HepG2 (cell line): ENCODE results near the gene TUT7. TPM values are rescaled to one million over a fixed set of nuclear protein-coding genes. Genes with fewer than 3 reads are reported as not detected.
A peak's percentile ranks its signal among the peaks of the same experiment; 100 is the strongest.

Source experiments
- ATF7 ChIP-seq, 2 experiments: fragments of 450-650 bp in 1 of 2; sonication (generic) in 1 of 2; formaldehyde crosslinking in 1 of 2; IDR thresholded peaks; 2 replicates each; pipeline versions ENCODE4 v1.4.0 to v1.6.1; 2016 to 2020; ENCODE audit warnings: antibody characterized with exemption in 1 of 2, mild to moderate bottlenecking in 1 of 2, missing genetic modification reagents in 1 of 2
- CEBPG ChIP-seq: IDR thresholded peaks from 2 replicates; pipeline ENCODE4 v1.6.1; 2016
- HDAC2 ChIP-seq: sonication (generic); formaldehyde crosslinking; IDR thresholded peaks from 2 replicates; pipeline ENCODE4 v1.4.0; 2020; ENCODE audit warnings: missing genetic modification reagents
- KDM5A ChIP-seq: fragments of 200-600 bp; sonication (generic); IDR thresholded peaks from 2 replicates; pipeline ENCODE4 v1.7.0; 2018; ENCODE audit warnings: antibody characterized with exemption, mild to moderate bottlenecking, low read length, borderline replicate concordance
- MED8 ChIP-seq: sonication (generic); formaldehyde crosslinking; IDR thresholded peaks from 2 replicates; pipeline ENCODE4 v1.8.1; 2023; ENCODE audit warnings: mild to moderate bottlenecking, missing genetic modification reagents; ENCODE audit not compliant: insufficient replicate concordance
- MEIS2 ChIP-seq: sonication (generic); formaldehyde crosslinking; IDR thresholded peaks from 2 replicates; pipeline ENCODE4 v1.9.0; 2021; ENCODE audit warnings: mild to moderate bottlenecking, missing genetic modification reagents
- POLR2A ChIP-seq, 2 experiments: IDR thresholded peaks; 2 replicates each; pipeline ENCODE4 v1.6.1; 2011; ENCODE audit warnings: low read depth in 2 of 2, low read length in 2 of 2, mild to moderate bottlenecking in 1 of 2, moderate library complexity in 1 of 2; ENCODE audit not compliant: insufficient read depth in 1 of 2
- RBM39 ChIP-seq: fragments of 200-400 bp; formaldehyde crosslinking; IDR thresholded peaks from one replicate; pipeline ENCODE4 v1.6.1; 2018; ENCODE audit warnings: antibody characterized with exemption, mild to moderate bottlenecking, low read depth, low read length; ENCODE audit not compliant: poor library complexity, severe bottlenecking
- REPIN1 ChIP-seq: sonication (generic); formaldehyde crosslinking; IDR thresholded peaks from 2 replicates; pipeline ENCODE4 v1.8.0; 2022; ENCODE audit warnings: missing genetic modification reagents, low read depth, mild to moderate bottlenecking, borderline replicate concordance
- RXRB ChIP-seq: IDR thresholded peaks from 2 replicates; pipeline ENCODE4 v1.6.1; 2016; ENCODE audit warnings: borderline replicate concordance, missing genetic modification reagents, missing compliant biosample characterization
- SAFB2 ChIP-seq: sonication (generic); formaldehyde crosslinking; IDR thresholded peaks from 2 replicates; pipeline ENCODE4 v1.5.1; 2020; ENCODE audit warnings: missing genetic modification reagents, low read depth, mild to moderate bottlenecking, borderline replicate concordance
- SNAI1 ChIP-seq: sonication (generic); formaldehyde crosslinking; IDR thresholded peaks from 2 replicates; pipeline ENCODE4 v1.5.0; 2020; ENCODE audit warnings: mild to moderate bottlenecking, missing genetic modification reagents, borderline replicate concordance
- ZBTB7B ChIP-seq: sonication (generic); formaldehyde crosslinking; IDR thresholded peaks from 2 replicates; pipeline ENCODE4 v1.4.0; 2020; ENCODE audit warnings: missing genetic modification reagents
- ZC3H4 ChIP-seq: sonication (generic); formaldehyde crosslinking; IDR thresholded peaks from 2 replicates; pipeline ENCODE4 v1.4.0; 2020; ENCODE audit warnings: missing genetic modification reagents, borderline replicate concordance
- ZFP41 ChIP-seq: sonication (generic); formaldehyde crosslinking; IDR thresholded peaks from 2 replicates; pipeline ENCODE4 v1.4.0; 2020; ENCODE audit warnings: mild to moderate bottlenecking, missing genetic modification reagents, borderline replicate concordance
- ZNF160 ChIP-seq: sonication (generic); formaldehyde crosslinking; IDR thresholded peaks from 2 replicates; pipeline ENCODE4 v1.8.0; 2022; ENCODE audit warnings: mild to moderate bottlenecking, inconsistent platforms, missing genetic modification reagents
- ZNF234 ChIP-seq: sonication (generic); formaldehyde crosslinking; conservative IDR thresholded peaks from 2 replicates; pipeline ENCODE4 v1.5.1; 2020; ENCODE audit warnings: mild to moderate bottlenecking, missing genetic modification reagents
- ZNF253 ChIP-seq: sonication (generic); formaldehyde crosslinking; IDR thresholded peaks from 2 replicates; pipeline ENCODE4 v1.8.0; 2022; ENCODE audit warnings: mild to moderate bottlenecking, missing genetic modification reagents, borderline replicate concordance
- ZNF292 ChIP-seq: sonication (generic); formaldehyde crosslinking; IDR thresholded peaks from 2 replicates; pipeline ENCODE4 v1.8.1; 2022; ENCODE audit warnings: mild to moderate bottlenecking, low read depth, missing genetic modification reagents, borderline replicate concordance
- ZNF530 ChIP-seq: sonication (generic); formaldehyde crosslinking; IDR thresholded peaks from 2 replicates; pipeline ENCODE4 v1.5.0; 2020; ENCODE audit warnings: low read depth, mild to moderate bottlenecking, missing genetic modification reagents
- ZNF672 ChIP-seq: sonication (generic); formaldehyde crosslinking; IDR thresholded peaks from 2 replicates; pipeline ENCODE4 v1.8.1; 2022; ENCODE audit warnings: missing genetic modification reagents
- polyA plus RNA-seq, 8 experiments: library from polyadenylated mRNA; depleted of rRNA in 3 of 8; stranded (reverse) in 7 of 8; unstranded in 1 of 8; fragments of >200 nt; fragmentation: Illumina TruSeq in 4 of 8; extraction: Trizol in 4 of 8; gene quantifications; 2 replicates each; pipeline versions ENCODE4 v1.2.1 to v1.2.3, GENCODE V29; 2011 to 2016; ENCODE audit warnings: low read depth in 4 of 8, missing spikeins in 1 of 8, mixed read lengths in 1 of 8; ENCODE audit not compliant: insufficient read depth in 1 of 8
- total RNA-seq, 5 experiments: library from RNA; depleted of rRNA; stranded (reverse); fragments of >200 nt; fragmentation: Illumina TruSeq; extraction: Trizol; gene quantifications; 2 replicates each; pipeline ENCODE4 v1.2.3, GENCODE V29; 2016; ENCODE audit warnings: low read depth in 1 of 5
- TF ChIP-seq, protein P1 (sequence below): sonication (generic); formaldehyde crosslinking; IDR thresholded peaks from 2 replicates; pipeline ENCODE4 v1.4.0; 2020; ENCODE audit warnings: missing genetic modification reagents
- TF ChIP-seq, protein P2 (sequence below), 2 experiments: fragments of 450-650 bp in 1 of 2; sonication (generic) in 1 of 2; formaldehyde crosslinking; IDR thresholded peaks; 2 replicates each; pipeline versions ENCODE4 v1.5.0 to v1.8.0; 2020 to 2022; ENCODE audit warnings: mild to moderate bottlenecking in 1 of 2, missing genetic modification reagents in 1 of 2
- TF ChIP-seq, protein P3 (sequence below): sonication (generic); formaldehyde crosslinking; IDR thresholded peaks from 2 replicates; pipeline ENCODE4 v1.8.1; 2023; ENCODE audit warnings: missing genetic modification reagents, inconsistent platforms, borderline replicate concordance
- TF ChIP-seq, protein P4 (sequence below): sonication (generic); formaldehyde crosslinking; IDR thresholded peaks from 2 replicates; pipeline ENCODE4 v1.4.0; 2020; ENCODE audit warnings: missing genetic modification reagents, borderline replicate concordance
- TF ChIP-seq, protein P5 (sequence below): sonication (generic); formaldehyde crosslinking; IDR thresholded peaks from 2 replicates; pipeline ENCODE4 v1.4.0; 2020; ENCODE audit warnings: mild to moderate bottlenecking, missing genetic modification reagents

TUT7 gene
- total and polyA plus RNA-seq, 2 of the 13 experiments (the other 11 are each of a cell fraction or from before 2014, with no cell fraction given) = 12.0 to 19.4 TPM

DNA sequence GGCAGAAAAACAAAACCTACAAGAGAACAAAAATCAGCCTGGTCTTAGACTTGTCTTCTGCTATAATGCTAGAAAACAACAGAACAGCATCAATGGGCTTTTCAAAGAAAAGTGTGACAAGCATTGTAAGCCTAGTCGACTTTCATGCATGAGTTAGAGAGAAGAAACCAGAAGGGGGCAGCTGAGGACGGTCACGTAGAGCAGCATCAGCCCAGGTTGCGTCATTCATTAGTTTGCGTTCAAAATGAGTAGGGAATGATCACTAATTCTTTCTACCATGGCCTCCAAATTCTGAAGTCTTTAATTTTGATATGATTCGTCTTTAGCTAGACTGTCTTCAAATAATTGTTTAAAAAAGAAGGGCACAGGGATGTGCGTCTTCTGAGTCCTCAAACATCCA is 67.2 kb downstream of the TUT7 start (continued):
- no peak for TF ChIP-seq RBM39
- TF ChIP-seq, protein P1, sequence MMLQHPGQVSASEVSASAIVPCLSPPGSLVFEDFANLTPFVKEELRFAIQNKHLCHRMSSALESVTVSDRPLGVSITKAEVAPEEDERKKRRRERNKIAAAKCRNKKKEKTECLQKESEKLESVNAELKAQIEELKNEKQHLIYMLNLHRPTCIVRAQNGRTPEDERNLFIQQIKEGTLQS = peak; percentile 74
- TF ChIP-seq REPIN1 (CRISPR knock-in tag) = no peak
- peak; percentile 55; the same call in 1 of the 2 replicates for TF ChIP-seq ATF7 (IDR thresholded peaks at IDR 0.05)
- TF ChIP-seq ATF7 (CRISPR knock-in tag; IDR thresholded peaks at IDR 0.05) = no peak
- TF ChIP-seq KDM5A = no peak
- TF ChIP-seq ZBTB7B (CRISPR knock-in tag) = no peak
- TF ChIP-seq ZNF253 = no peak
- no peak for TF ChIP-seq ZNF672 (CRISPR knock-in tag)
- no peak for TF ChIP-seq MED8 (CRISPR knock-in tag)
- peak; percentile 98 for TF ChIP-seq CEBPG (CRISPR knock-in tag)
- no peak for TF ChIP-seq ZNF160
- TF ChIP-seq SNAI1 (CRISPR knock-in tag) = no peak
- TF ChIP-seq SAFB2 = no peak
- no peak for TF ChIP-seq MEIS2 (CRISPR knock-in tag)
- TF ChIP-seq ZNF234 = no peak
- TF ChIP-seq ZC3H4 = no peak
- TF ChIP-seq HDAC2 (CRISPR knock-in tag) = peak; percentile 51; the same call in 1 of the 2 replicates
- TF ChIP-seq, protein P2, sequence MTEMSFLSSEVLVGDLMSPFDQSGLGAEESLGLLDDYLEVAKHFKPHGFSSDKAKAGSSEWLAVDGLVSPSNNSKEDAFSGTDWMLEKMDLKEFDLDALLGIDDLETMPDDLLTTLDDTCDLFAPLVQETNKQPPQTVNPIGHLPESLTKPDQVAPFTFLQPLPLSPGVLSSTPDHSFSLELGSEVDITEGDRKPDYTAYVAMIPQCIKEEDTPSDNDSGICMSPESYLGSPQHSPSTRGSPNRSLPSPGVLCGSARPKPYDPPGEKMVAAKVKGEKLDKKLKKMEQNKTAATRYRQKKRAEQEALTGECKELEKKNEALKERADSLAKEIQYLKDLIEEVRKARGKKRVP (CRISPR knock-in tag; IDR thresholded peaks at IDR 0.05) = peak in 1 of 2 experiments; percentile 89; a peak in 2 of 4 replicates
- TF ChIP-seq, protein P3, sequence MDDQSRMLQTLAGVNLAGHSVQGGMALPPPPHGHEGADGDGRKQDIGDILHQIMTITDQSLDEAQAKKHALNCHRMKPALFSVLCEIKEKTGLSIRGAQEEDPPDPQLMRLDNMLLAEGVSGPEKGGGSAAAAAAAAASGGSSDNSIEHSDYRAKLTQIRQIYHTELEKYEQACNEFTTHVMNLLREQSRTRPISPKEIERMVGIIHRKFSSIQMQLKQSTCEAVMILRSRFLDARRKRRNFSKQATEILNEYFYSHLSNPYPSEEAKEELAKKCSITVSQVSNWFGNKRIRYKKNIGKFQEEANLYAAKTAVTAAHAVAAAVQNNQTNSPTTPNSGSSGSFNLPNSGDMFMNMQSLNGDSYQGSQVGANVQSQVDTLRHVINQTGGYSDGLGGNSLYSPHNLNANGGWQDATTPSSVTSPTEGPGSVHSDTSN = no peak
- no peak for TF ChIP-seq POLR2A (IDR thresholded peaks at IDR 0.05; ENCODE audit: insufficient read depth in 1 of 2, low read depth in 2 of 2, low read length in 2 of 2)
- peak; percentile 55; the same call in 1 of the 2 replicates for TF ChIP-seq RXRB (CRISPR knock-in tag)
- TF ChIP-seq, protein P4, sequence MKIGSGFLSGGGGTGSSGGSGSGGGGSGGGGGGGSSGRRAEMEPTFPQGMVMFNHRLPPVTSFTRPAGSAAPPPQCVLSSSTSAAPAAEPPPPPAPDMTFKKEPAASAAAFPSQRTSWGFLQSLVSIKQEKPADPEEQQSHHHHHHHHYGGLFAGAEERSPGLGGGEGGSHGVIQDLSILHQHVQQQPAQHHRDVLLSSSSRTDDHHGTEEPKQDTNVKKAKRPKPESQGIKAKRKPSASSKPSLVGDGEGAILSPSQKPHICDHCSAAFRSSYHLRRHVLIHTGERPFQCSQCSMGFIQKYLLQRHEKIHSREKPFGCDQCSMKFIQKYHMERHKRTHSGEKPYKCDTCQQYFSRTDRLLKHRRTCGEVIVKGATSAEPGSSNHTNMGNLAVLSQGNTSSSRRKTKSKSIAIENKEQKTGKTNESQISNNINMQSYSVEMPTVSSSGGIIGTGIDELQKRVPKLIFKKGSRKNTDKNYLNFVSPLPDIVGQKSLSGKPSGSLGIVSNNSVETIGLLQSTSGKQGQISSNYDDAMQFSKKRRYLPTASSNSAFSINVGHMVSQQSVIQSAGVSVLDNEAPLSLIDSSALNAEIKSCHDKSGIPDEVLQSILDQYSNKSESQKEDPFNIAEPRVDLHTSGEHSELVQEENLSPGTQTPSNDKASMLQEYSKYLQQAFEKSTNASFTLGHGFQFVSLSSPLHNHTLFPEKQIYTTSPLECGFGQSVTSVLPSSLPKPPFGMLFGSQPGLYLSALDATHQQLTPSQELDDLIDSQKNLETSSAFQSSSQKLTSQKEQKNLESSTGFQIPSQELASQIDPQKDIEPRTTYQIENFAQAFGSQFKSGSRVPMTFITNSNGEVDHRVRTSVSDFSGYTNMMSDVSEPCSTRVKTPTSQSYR (CRISPR knock-in tag) = no peak
- TF ChIP-seq, protein P5, sequence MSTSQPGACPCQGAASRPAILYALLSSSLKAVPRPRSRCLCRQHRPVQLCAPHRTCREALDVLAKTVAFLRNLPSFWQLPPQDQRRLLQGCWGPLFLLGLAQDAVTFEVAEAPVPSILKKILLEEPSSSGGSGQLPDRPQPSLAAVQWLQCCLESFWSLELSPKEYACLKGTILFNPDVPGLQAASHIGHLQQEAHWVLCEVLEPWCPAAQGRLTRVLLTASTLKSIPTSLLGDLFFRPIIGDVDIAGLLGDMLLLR = no peak
- TF ChIP-seq ZFP41 (CRISPR knock-in tag) = no peak
- no peak for TF ChIP-seq ZNF530
- TF ChIP-seq ZNF292 (CRISPR knock-in tag) = no peak
